Coronary artery (tissue), 2 donors: Measurements from ENCODE around the gene GPR157.

Experiments
- DNase-seq: peaks from one replicate; pipeline ENCODE4 v3.0.0-alpha.2; 2017; ENCODE audit warnings: low spot score
- H3K27ac ChIP-seq, 2 donors: fragments of 200-600 bp; sonication (generic); one replicate each; pipeline ENCODE4 v1.5.1; 2016 to 2019
- H3K4me3 ChIP-seq: fragments of 200-600 bp; sonication (generic); 2 replicates; pipeline ENCODE4 v1.5.1; 2016; ENCODE audit warnings: mild to moderate bottlenecking, moderate library complexity
- TF ChIP-seq, protein P1 (sequence below): fragments of 200-600 bp; sonication (generic); IDR thresholded peaks from one replicate; pipeline ENCODE4 v1.5.1; 2019; ENCODE audit warnings: antibody characterized with exemption

GPR157 gene

GRCh38 chr1:9078752-9079500, 50.0 kb downstream of the GPR157 start:
- H3K4me3 ChIP-seq, result no peak overlapping the region

GRCh38 chr1:9078015-9078751, 50.7 kb downstream of the GPR157 start:
- H3K4me3 ChIP-seq, result no peak overlapping the region
- no peak for DNase-seq
- TF ChIP-seq, protein P1, sequence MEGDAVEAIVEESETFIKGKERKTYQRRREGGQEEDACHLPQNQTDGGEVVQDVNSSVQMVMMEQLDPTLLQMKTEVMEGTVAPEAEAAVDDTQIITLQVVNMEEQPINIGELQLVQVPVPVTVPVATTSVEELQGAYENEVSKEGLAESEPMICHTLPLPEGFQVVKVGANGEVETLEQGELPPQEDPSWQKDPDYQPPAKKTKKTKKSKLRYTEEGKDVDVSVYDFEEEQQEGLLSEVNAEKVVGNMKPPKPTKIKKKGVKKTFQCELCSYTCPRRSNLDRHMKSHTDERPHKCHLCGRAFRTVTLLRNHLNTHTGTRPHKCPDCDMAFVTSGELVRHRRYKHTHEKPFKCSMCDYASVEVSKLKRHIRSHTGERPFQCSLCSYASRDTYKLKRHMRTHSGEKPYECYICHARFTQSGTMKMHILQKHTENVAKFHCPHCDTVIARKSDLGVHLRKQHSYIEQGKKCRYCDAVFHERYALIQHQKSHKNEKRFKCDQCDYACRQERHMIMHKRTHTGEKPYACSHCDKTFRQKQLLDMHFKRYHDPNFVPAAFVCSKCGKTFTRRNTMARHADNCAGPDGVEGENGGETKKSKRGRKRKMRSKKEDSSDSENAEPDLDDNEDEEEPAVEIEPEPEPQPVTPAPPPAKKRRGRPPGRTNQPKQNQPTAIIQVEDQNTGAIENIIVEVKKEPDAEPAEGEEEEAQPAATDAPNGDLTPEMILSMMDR, result no peak
- H3K27ac ChIP-seq, result no peak overlapping the region

More at GRCh38 chr1:9078752-9079500, 50.0 kb downstream of the GPR157 start:
- DNase-seq, result no peak
- TF ChIP-seq, protein P1, result no peak
- no peak overlapping the region for H3K27ac ChIP-seq

- TF ChIP-seq, protein P1, result no peak
- no peak for DNase-seq
- no peak overlapping the region for H3K27ac ChIP-seq
- no peak overlapping the region for H3K4me3 ChIP-seq
These were observed 53.9 kb downstream of the GPR157 start for GRCh38 chr1:9075022-9075421.

GRCh38 chr1:9073143-9073542, 55.8 kb downstream of the GPR157 start:
- H3K4me3 ChIP-seq, result no peak overlapping the region
- H3K27ac ChIP-seq, result no peak overlapping the region
- TF ChIP-seq, protein P1, result no peak
- no peak for DNase-seq

DNA sequence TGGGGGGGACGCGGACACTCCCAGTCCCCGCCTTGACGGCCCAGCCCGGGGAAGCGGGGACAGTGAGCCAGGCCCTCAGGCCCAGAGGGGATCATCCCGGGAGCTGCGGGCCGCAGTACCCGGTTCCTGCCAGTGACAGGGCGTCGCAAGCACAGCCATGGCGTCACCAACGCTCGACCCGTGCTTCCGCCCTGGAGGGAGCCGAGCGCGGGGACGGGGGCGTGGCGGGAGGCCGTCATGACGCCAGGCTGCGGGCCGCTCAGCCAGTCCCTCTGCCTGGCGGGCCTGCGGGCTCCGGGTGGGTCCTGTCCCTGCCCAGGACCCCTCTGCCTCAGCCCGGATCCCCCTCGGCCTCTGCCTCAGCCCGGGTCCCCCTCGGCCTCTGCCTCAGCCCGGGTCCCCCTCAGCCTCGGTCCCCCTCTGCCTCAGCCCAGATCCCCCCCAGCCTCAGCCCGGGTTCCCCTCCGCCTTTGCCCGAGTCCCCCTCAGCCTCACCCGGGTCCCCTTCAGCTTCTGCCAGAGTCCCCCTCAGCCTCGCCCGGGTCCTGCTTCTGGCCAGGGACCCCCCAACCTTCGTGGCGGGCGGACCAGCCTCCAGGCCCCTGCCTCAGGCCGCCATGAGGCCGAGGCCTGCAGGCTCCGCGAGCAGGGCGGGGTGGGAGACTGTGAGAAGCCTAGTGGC, 57.2 kb downstream of the GPR157 start:
- no peak for DNase-seq
- H3K4me3 ChIP-seq, result no peak overlapping the region
- no peak overlapping the region for H3K27ac ChIP-seq
- TF ChIP-seq, protein P1, result no peak

DNA sequence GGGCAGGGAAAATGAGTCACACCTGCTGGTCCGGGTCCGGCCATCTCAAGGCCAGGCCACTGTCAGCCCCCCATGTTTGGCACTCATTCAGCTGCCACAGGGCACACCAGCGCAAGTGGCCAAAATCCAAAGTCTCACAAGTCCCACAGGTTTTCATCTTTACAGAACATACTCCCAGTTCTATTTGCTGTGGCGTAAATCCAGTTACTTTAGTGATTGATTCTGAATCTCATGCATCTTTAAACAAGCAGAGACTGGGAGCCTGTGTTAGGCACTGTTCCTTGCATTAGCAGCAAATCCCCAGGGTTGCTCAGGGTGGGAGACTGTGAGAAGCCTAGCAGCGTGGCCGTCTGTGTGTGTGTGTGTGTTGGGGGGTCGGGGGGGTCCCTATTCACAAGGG, 58.4 kb downstream of the GPR157 start:
- Histone ChIP-seq H3K27ac (no peak overlapping the region), H3K4me3 (no peak overlapping the region)
- TF ChIP-seq, protein P1, result no peak
- DNase-seq, result no peak
